ENCODE results near the gene RGS7BP. TPM values are rescaled to one million over a fixed set of nuclear protein-coding genes. Genes with fewer than 3 reads are reported as not detected.

RGS7BP gene
- total RNA-seq, 1 experiment from 2014 or later, result 0.33 TPM

DNA sequence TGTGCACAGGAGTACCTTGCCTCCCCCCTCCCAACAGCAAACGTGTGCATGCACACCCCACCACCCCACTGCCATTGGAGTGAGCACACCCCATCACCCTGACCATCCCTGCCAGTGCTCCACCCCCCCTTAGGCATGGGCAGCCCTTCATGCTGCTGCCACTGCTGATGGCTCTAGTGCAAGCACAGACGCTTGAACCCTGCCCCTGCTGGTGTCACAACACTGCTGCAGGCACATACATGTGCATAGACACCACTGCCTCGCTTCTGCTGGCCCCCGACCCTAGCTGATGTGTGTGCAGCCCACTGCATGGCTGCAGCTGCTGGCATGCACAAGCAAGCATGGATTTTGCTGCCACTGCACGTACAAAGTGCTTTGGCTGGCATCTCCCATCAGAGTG, 16.0 kb upstream of the RGS7BP start:
- TF ChIP-seq, protein P1, sequence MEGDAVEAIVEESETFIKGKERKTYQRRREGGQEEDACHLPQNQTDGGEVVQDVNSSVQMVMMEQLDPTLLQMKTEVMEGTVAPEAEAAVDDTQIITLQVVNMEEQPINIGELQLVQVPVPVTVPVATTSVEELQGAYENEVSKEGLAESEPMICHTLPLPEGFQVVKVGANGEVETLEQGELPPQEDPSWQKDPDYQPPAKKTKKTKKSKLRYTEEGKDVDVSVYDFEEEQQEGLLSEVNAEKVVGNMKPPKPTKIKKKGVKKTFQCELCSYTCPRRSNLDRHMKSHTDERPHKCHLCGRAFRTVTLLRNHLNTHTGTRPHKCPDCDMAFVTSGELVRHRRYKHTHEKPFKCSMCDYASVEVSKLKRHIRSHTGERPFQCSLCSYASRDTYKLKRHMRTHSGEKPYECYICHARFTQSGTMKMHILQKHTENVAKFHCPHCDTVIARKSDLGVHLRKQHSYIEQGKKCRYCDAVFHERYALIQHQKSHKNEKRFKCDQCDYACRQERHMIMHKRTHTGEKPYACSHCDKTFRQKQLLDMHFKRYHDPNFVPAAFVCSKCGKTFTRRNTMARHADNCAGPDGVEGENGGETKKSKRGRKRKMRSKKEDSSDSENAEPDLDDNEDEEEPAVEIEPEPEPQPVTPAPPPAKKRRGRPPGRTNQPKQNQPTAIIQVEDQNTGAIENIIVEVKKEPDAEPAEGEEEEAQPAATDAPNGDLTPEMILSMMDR (conservative IDR thresholded peaks at IDR 0.05), result no peak
- Histone ChIP-seq H2BK5ac (ENCODE audit: insufficient read length, low read length) (no peak overlapping the region), H3K9me3 (ENCODE audit: control insufficient read depth, low read depth, low read length) (no peaks in the 10 kb centered on the region), H3K79me2 (ENCODE audit: insufficient read depth, low read length) (no peaks in the 10 kb centered on the region), H3K23ac (ENCODE audit: insufficient read length, low read depth, low read length) (no peak overlapping the region), H3K4me1 (ENCODE audit: insufficient read depth, low read length) (no peaks in the 10 kb centered on the region), H2AFZ (ENCODE audit: low read length) (no peak overlapping the region), H3K23me2 (ENCODE audit: insufficient read length, low read depth, low read length, poor library complexity, severe bottlenecking) (no peaks in the 10 kb centered on the region), H3K79me1 (ENCODE audit: insufficient read depth, low read depth, low read length, poor library complexity, severe bottlenecking) (no peaks in the 10 kb centered on the region), H3K4me2 (ENCODE audit: insufficient read depth, insufficient read length, low read length) (no peak overlapping the region), H2BK12ac (ENCODE audit: insufficient read length, low read depth, low read length) (no peak overlapping the region), H3K4ac (ENCODE audit: low read depth, low read length) (no peak overlapping the region), H4K91ac (ENCODE audit: insufficient read length, low read depth, low read length) (no peak overlapping the region), H3K14ac (ENCODE audit: insufficient read depth, low read length) (no peak overlapping the region; the same call in 1 of the 2 replicates), H4K5ac (ENCODE audit: insufficient read length, low read depth, low read length) (peak overlapping the region; percentile 24), H3K27ac (ENCODE audit: insufficient read length, low read depth, low read length) (no peak overlapping the region), H3T11ph (ENCODE audit: low read length) (no peak overlapping the region), H2BK20ac (ENCODE audit: low read depth, low read length, poor library complexity, severe bottlenecking) (no peak overlapping the region), H4K20me1 (ENCODE audit: control insufficient read depth, insufficient read depth, insufficient read length) (no peaks in the 10 kb centered on the region), H2BK15ac (ENCODE audit: low read depth, low read length) (no peak overlapping the region), H3K18ac (ENCODE audit: insufficient read length, low read depth, low read length) (no peak overlapping the region), H3K9ac (ENCODE audit: extremely low read depth, insufficient read length, low read length) (no peak overlapping the region), H4K8ac (replicated peaks; ENCODE audit: insufficient read length, low read depth, low read length) (no peak overlapping the region), H3K27me3 (ENCODE audit: insufficient read depth, low read length) (no peaks in the 10 kb centered on the region), H2AK5ac (ENCODE audit: insufficient read length, low read length) (no peak overlapping the region), H3K56ac (ENCODE audit: insufficient read length, low read depth, low read length) (no peak overlapping the region), H2BK120ac (ENCODE audit: low read depth, low read length, poor library complexity, severe bottlenecking) (no peak overlapping the region)
- Mint-ChIP-seq H3K36me3 (ENCODE audit: insufficient read depth in 1 of 3, low read depth in 3 of 3) (peaks cover 0 to 3% (median 0%) of the 10 kb centered on the region in 3 experiments; a peak in 1 of 7 replicates), H3K4me1 (no peaks in the 10 kb centered on the region), H3K27me3 (ENCODE audit: low read depth) (no peaks in the 10 kb centered on the region), H3K9me3 (peaks cover 3 to 11% of the 10 kb centered on the region in 2 experiments; a peak in 4 of 5 replicates), H3K27ac (no peak overlapping the region), H3K4me3 (no peak overlapping the region)
- no CpG with 5 or more reads among the region's 5 CpGs for WGBS (ENCODE audit: extremely low coverage, insufficient read length, low lambda C conversion rate)
- no peak for DNase-seq

Data from H9 (cell line).